ENCODE results near the gene HMX2. TPM values are rescaled to one million over a fixed set of nuclear protein-coding genes. Genes with fewer than 3 reads are reported as not detected.

The HMX2 gene
- total RNA-seq, 1 experiment from 2014 or later, result not detected

DNA sequence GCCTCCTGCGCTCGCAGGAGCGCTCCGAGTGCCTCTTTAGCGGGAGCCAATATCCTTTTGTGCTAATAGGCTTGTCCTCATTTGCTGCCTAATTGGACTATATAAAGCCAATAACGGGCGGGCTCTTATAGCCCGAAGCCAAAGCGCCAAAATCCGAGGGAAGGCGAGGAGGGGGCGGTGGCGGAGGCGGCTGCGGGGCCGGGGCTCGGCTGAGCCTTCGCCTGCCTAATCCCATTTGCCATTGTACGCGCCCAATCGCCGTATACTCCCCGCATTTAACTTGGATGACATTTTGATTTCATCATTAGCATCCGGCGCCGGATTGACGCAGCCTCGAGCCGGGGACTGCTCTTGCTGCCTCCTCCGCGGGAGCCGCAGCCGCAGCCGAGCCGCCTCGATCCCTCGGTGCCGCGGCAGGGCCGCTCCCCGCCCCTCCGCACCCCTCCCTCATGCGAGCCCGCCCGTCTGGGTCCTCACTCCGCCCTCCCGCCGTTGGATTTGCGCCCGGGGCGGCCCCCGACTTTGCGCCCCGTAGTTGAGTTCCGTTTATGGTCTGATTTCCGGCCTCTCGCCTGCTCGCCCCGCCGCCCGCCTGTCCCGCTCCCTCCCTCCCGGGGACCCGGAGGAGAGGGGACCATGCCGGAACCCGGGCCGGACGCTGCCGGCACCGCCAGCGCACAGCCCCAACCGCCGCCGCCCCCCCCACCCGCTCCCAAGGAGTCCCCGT is 12.4 kb upstream of the HMX2 start, which contains the start of gene HMX3:
TSS of gene HMX3 (plus strand) at position 556 of the 727 bp plus-strand sequence. CDS start at position 637, 81 bp downstream.
- Histone ChIP-seq H3K4me1 (ENCODE audit: insufficient read depth, low read length) (peaks cover 7% of the 10 kb centered on the region), H2AFZ (ENCODE audit: low read length) (peak within 1 kb of the TSS; percentile 41), H3K27me3 (ENCODE audit: low read length) (peaks cover 60% of the 10 kb centered on the region), H3K4me2 (ENCODE audit: low read length) (peak within 1 kb of the TSS; percentile 81), H3K9me2 (replicated peaks; ENCODE audit: low read length) (no peaks in the 10 kb centered on the region), H3K9ac (ENCODE audit: low read length) (no peak within 1 kb of the TSS), H3K36me3 (ENCODE audit: low read depth, low read length) (no peaks in the 10 kb centered on the region), H3K4me3 (ENCODE audit: low read length) (peak within 1 kb of the TSS; percentile 56), H3F3A (ENCODE audit: low read length, unreplicated experiment) (no peaks in the 10 kb centered on the region), H3K79me2 (ENCODE audit: low read length) (no peaks in the 10 kb centered on the region), H3K9me3 (ENCODE audit: low read length) (no peaks in the 10 kb centered on the region), H4K20me1 (ENCODE audit: low read length) (no peaks in the 10 kb centered on the region), H3K27ac (ENCODE audit: low read length) (no peak within 1 kb of the TSS)
- ATAC-seq (no peak), DNase-seq (no peak)
- BruUV-seq (replicated peaks), result no TSS peak
- CTCF ChIA-PET, result no interaction called here
- intact Hi-C loops (cut with micrococcal nuclease), result no loop called here
- POLR2A ChIA-PET (ENCODE audit: unreplicated experiment), result no interaction called here
- TF ChIP-seq EZH2phosphoT487 (IDR thresholded peaks at IDR 0.05; ENCODE audit: borderline replicate concordance, low read length) (no peak), EZH2 (IDR thresholded peaks at IDR 0.05; ENCODE audit: low read length, unreplicated experiment) (no peak)
- TF ChIP-seq, protein P1, sequence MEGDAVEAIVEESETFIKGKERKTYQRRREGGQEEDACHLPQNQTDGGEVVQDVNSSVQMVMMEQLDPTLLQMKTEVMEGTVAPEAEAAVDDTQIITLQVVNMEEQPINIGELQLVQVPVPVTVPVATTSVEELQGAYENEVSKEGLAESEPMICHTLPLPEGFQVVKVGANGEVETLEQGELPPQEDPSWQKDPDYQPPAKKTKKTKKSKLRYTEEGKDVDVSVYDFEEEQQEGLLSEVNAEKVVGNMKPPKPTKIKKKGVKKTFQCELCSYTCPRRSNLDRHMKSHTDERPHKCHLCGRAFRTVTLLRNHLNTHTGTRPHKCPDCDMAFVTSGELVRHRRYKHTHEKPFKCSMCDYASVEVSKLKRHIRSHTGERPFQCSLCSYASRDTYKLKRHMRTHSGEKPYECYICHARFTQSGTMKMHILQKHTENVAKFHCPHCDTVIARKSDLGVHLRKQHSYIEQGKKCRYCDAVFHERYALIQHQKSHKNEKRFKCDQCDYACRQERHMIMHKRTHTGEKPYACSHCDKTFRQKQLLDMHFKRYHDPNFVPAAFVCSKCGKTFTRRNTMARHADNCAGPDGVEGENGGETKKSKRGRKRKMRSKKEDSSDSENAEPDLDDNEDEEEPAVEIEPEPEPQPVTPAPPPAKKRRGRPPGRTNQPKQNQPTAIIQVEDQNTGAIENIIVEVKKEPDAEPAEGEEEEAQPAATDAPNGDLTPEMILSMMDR (conservative IDR thresholded peaks at IDR 0.05; ENCODE audit: low read depth, low read length), result no peak

DNA sequence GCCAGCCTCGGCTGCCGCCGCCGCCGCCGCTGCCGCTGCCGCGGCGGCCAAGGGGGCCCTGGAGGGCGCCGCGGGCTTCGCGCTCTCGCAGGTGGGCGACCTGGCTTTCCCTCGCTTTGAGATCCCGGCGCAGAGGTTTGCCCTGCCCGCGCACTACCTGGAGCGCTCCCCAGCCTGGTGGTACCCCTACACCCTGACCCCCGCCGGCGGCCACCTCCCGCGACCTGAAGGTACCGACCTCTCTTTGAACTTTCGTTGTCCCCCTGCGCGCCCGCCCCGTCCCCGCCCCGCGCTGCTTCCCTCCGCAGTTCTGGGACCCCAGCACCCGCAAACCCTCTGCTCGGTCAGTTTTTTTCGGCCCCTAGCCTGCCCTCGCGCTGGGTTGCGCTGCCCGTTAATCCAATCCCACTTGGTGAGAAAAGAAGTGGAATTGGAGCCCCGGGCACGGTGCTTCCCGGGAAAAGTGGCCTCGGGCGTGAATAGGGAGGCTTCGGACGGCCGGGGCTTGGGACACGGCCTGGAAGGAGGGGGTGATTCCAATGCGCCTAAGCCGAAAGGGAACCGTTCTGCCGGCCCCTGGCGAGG is 11.6 kb upstream of the HMX2 start:
- TF ChIP-seq EZH2phosphoT487 (IDR thresholded peaks at IDR 0.05; ENCODE audit: borderline replicate concordance, low read length) (no peak; the same call in 1 of the 2 replicates), EZH2 (IDR thresholded peaks at IDR 0.05; ENCODE audit: low read length, unreplicated experiment) (no peak)
- TF ChIP-seq, protein P1 (conservative IDR thresholded peaks at IDR 0.05; ENCODE audit: low read depth, low read length), result no peak
- POLR2A ChIA-PET (ENCODE audit: unreplicated experiment), result no interaction called here
- H3K4me1 ChIP-seq (ENCODE audit: insufficient read depth, low read length), result peaks cover under 1% of the 10 kb centered on the region
- peak overlapping the region; percentile 41 for H2AFZ ChIP-seq (ENCODE audit: low read length)
- no peaks in the 10 kb centered on the region for H3K36me3 ChIP-seq (ENCODE audit: low read depth, low read length)
- no peaks in the 10 kb centered on the region for H4K20me1 ChIP-seq (ENCODE audit: low read length)
- H3K27ac ChIP-seq (ENCODE audit: low read length), result no peak overlapping the region
- DNase-seq (no peak), ATAC-seq (no peak)
- no peaks in the 10 kb centered on the region for H3K9me2 ChIP-seq (replicated peaks; ENCODE audit: low read length)
- BruUV-seq (replicated peaks), result no TSS peak
- peaks cover 68% of the 10 kb centered on the region for H3K27me3 ChIP-seq (ENCODE audit: low read length)
- CTCF ChIA-PET, result no interaction called here
- peak overlapping the region; percentile 56 for H3K4me3 ChIP-seq (ENCODE audit: low read length)
- H3F3A ChIP-seq (ENCODE audit: low read length, unreplicated experiment), result no peaks in the 10 kb centered on the region
- no peaks in the 10 kb centered on the region for H3K79me2 ChIP-seq (ENCODE audit: low read length)
- no peak overlapping the region for H3K9ac ChIP-seq (ENCODE audit: low read length)
- intact Hi-C loops (cut with micrococcal nuclease), result no loop called here
- peak overlapping the region; percentile 81 for H3K4me2 ChIP-seq (ENCODE audit: low read length)
- H3K9me3 ChIP-seq (ENCODE audit: low read length), result no peaks in the 10 kb centered on the region
